ENCODE results near the gene COL6A1.

COL6A1 gene

GRCh38 chr21:45979141-45979631 lies 2.4 kb upstream of the COL6A1 start:
- TF ChIP-seq CTCF (IDR thresholded peaks at IDR 0.05; ENCODE audit: low read depth, low read length): no peak
- DNase-seq (ENCODE audit: low read depth in 2 of 2): no peak

GRCh38 chr21:45979651-45980050 lies 1.9 kb upstream of the COL6A1 start:
- TF ChIP-seq CTCF (IDR thresholded peaks at IDR 0.05; ENCODE audit: low read depth, low read length): no peak
- no peak for DNase-seq (ENCODE audit: low read depth in 2 of 2)

More at GRCh38 chr21:45979141-45979631, 2.4 kb upstream of the COL6A1 start:
- no peak overlapping the region for H3K4me3 ChIP-seq (replicated peaks in 1 of 2; ENCODE audit: low read depth in 2 of 2, low read length in 2 of 2)

GRCh38 chr21:45980271-45980670 lies 1.3 kb upstream of the COL6A1 start:
- no peak overlapping the region for H3K4me3 ChIP-seq (replicated peaks in 1 of 2; ENCODE audit: low read depth in 2 of 2, low read length in 2 of 2)
- DNase-seq (ENCODE audit: low read depth in 2 of 2): no peak
- no peak for TF ChIP-seq CTCF (IDR thresholded peaks at IDR 0.05; ENCODE audit: low read depth, low read length)

More at GRCh38 chr21:45979651-45980050, 1.9 kb upstream of the COL6A1 start:
- H3K4me3 ChIP-seq (replicated peaks in 1 of 2; ENCODE audit: low read depth in 2 of 2, low read length in 2 of 2): no peak overlapping the region

- TF ChIP-seq CTCF (IDR thresholded peaks at IDR 0.05; ENCODE audit: low read depth, low read length): no peak
- H3K4me3 ChIP-seq (replicated peaks in 1 of 2; ENCODE audit: low read depth in 2 of 2, low read length in 2 of 2): peak overlapping the region in 1 of 2 donors; percentile 53
- DNase-seq (ENCODE audit: low read depth in 2 of 2): no peak
Observed at GRCh38 chr21:45980697-45981096, 873 bp upstream of the COL6A1 start.

GRCh38 chr21:45982092-45982757 lies 655 bp downstream of the COL6A1 start:
- peak overlapping the region; percentile 87 to 97 for H3K4me3 ChIP-seq (replicated peaks in 1 of 2; ENCODE audit: low read depth in 2 of 2, low read length in 2 of 2)
- DNase-seq (ENCODE audit: low read depth in 2 of 2): no peak

GRCh38 chr21:45982758-45983648 lies 1.4 kb downstream of the COL6A1 start:
- TF ChIP-seq CTCF (IDR thresholded peaks at IDR 0.05; ENCODE audit: low read depth, low read length): no peak
- no peak for DNase-seq (ENCODE audit: low read depth in 2 of 2)
- peak overlapping the region; percentile 87 to 97 for H3K4me3 ChIP-seq (replicated peaks in 1 of 2; ENCODE audit: low read depth in 2 of 2, low read length in 2 of 2)

More at GRCh38 chr21:45982092-45982757, 655 bp downstream of the COL6A1 start:
- no peak for TF ChIP-seq CTCF (IDR thresholded peaks at IDR 0.05; ENCODE audit: low read depth, low read length)

All from cardiac fibroblast (primary cell).